GM20000 (cell line): ENCODE results near the gene ZNF436.

Source experiments
- DNase-seq: peaks from one replicate; pipeline ENCODE4 v3.0.0; 2012; ENCODE audit warnings: low spot score
- CTCF ChIP-seq: IDR thresholded peaks from 2 replicates; pipeline ENCODE4 v1.5.1; 2012; ENCODE audit warnings: mild to moderate bottlenecking, control low read depth; ENCODE audit errors: extremely low read depth, missing control alignments

ZNF436 gene

GRCh38 chr1:23344987-23345472 lies 24.6 kb downstream of the ZNF436 start:
- peak; percentile 10 for DNase-seq
- TF ChIP-seq CTCF = no peak

- DNase-seq = peak; percentile 99
- no peak for TF ChIP-seq CTCF
Observed at GRCh38 chr1:23344111-23344986, 25.3 kb downstream of the ZNF436 start, which contains the start of gene HNRNPR. Gene HNRNPR (minus strand): TSS chr1:23344284. CDS start chr1:23341008, 3,276 bp downstream.

- DNase-seq = peak; percentile 56
Observed at GRCh38 chr1:23343221-23344110, 26.2 kb downstream of the ZNF436 start.

GRCh38 chr1:23341931-23342692 lies 27.5 kb downstream of the ZNF436 start:
- no peak for DNase-seq
- TF ChIP-seq CTCF = no peak

More at GRCh38 chr1:23343221-23344110, 26.2 kb downstream of the ZNF436 start:
- no peak for TF ChIP-seq CTCF

- no peak for DNase-seq
- TF ChIP-seq CTCF = no peak
Observed at GRCh38 chr1:23339632-23340031, 30.0 kb downstream of the ZNF436 start.

- DNase-seq = no peak
- TF ChIP-seq CTCF = no peak
Observed at GRCh38 chr1:23337869-23338268, 31.8 kb downstream of the ZNF436 start.
